H1 (cell line): ENCODE data around the gene GATD1. TPM values are rescaled to one million over a fixed set of nuclear protein-coding genes. Genes with fewer than 3 reads are reported as not detected.

ENCODE experiments used
- CTCF ChIA-PET: fragments of 300-600 bp; sonication (Branson Sonifier 250); formaldehyde crosslinking; loops from one replicate; lab custom pipeline; 2021; ENCODE audit not compliant: partially characterized antibody; lab: Charles Lee
- POLR2A ChIA-PET: fragments of 300-600 bp; sonication (Branson Sonifier 250); formaldehyde crosslinking; loops from one replicate; lab custom pipeline; 2021; ENCODE audit warnings: inconsistent platforms; ENCODE audit not compliant: partially characterized antibody; lab: Charles Lee
- DNase-seq, 2 experiments: peaks; one replicate each; pipeline versions ENCODE4 v3.0.0 to v3.0.0-alpha.2; 2010 to 2022; ENCODE audit warnings: low spot score in 2 of 2, low read depth in 1 of 2, mixed read lengths in 1 of 2
- FAIRE-seq: peaks from 2 replicates; lab custom pipeline; 2011; peaks lifted over from hg19 to GRCh38; lab: Jason Lieb, UNC
- H2AFZ ChIP-seq: 2 replicates; pipeline ENCODE4 v1.8.1; 2012; ENCODE audit warnings: low read length, inconsistent platforms
- H2AK5ac ChIP-seq: 2 replicates; pipeline ENCODE4 v1.6.1; 2013; ENCODE audit warnings: low read depth, low read length
- H2BK120ac ChIP-seq: replicated peaks from 2 replicates; pipeline ENCODE3; 2013; ENCODE audit warnings: low read depth, low read length, inconsistent platforms
- H2BK12ac ChIP-seq: 2 replicates; pipeline ENCODE4 v1.6.1; 2013; ENCODE audit warnings: low read depth, low read length
- H2BK15ac ChIP-seq: 2 replicates; pipeline ENCODE4 v1.6.1; 2013; ENCODE audit warnings: low read length
- H2BK20ac ChIP-seq: 2 replicates; pipeline ENCODE4 v1.6.1; 2013; ENCODE audit warnings: low read length
- H2BK5ac ChIP-seq: 2 replicates; pipeline ENCODE4 v1.6.1; 2013; ENCODE audit warnings: low read depth, low read length
- H3K14ac ChIP-seq: 2 replicates; pipeline ENCODE4 v1.6.1; 2013; ENCODE audit warnings: inconsistent platforms; ENCODE audit not compliant: insufficient read length
- H3K18ac ChIP-seq: 2 replicates; pipeline ENCODE4 v1.6.1; 2013; ENCODE audit warnings: low read length; ENCODE audit errors: extremely low read depth
- H3K23ac ChIP-seq: 2 replicates; pipeline ENCODE4 v1.6.1; 2013; ENCODE audit warnings: inconsistent platforms; ENCODE audit not compliant: insufficient read length
- H3K23me2 ChIP-seq: 2 replicates; pipeline ENCODE4 v1.6.1; 2013; ENCODE audit warnings: low read depth, low read length
- H3K27ac ChIP-seq: 2 replicates; pipeline ENCODE4 v1.6.1; 2011; ENCODE audit warnings: low read depth, low read length, inconsistent platforms
- H3K27me3 ChIP-seq, 4 experiments: replicated peaks in 1 of 4; 1 replicate in 1 of 4; 2 replicates in 3 of 4; pipeline versions ENCODE4 v1.6.1 to v1.8.1; 2011 to 2013; ENCODE audit warnings: low read length in 3 of 4, mild to moderate bottlenecking in 3 of 4, inconsistent platforms in 2 of 4, mixed read lengths in 2 of 4, moderate library complexity in 1 of 4; ENCODE audit not compliant: control insufficient read depth in 3 of 4, insufficient read depth in 3 of 4; ENCODE audit errors: extremely low read depth in 1 of 4
- H3K36me3 ChIP-seq, 4 experiments: 2 replicates each; pipeline versions ENCODE4 v1.6.1 to v1.8.1; 2011 to 2013; ENCODE audit warnings: mild to moderate bottlenecking in 4 of 4, low read length in 3 of 4, moderate library complexity in 2 of 4, control low read depth in 1 of 4, inconsistent platforms in 1 of 4; ENCODE audit not compliant: insufficient read depth in 4 of 4, control insufficient read depth in 2 of 4
- H3K4ac ChIP-seq: replicated peaks from 2 replicates; pipeline ENCODE3; 2013; ENCODE audit warnings: low read length, low read depth, mixed read lengths, inconsistent platforms; ENCODE audit not compliant: insufficient read length
- H3K4me1 ChIP-seq, 4 experiments: replicated peaks in 1 of 4; 1 replicate in 1 of 4; 2 replicates in 3 of 4; pipeline versions ENCODE4 v1.6.1 to v1.8.1; 2011 to 2013; ENCODE audit warnings: low read length in 3 of 4, inconsistent platforms in 2 of 4, mixed read lengths in 1 of 4; ENCODE audit not compliant: insufficient read depth in 4 of 4, control insufficient read depth in 3 of 4
- H3K4me2 ChIP-seq, 2 experiments: 2 replicates each; pipeline versions ENCODE4 v1.6.1 to v1.8.1; 2011 to 2013; ENCODE audit warnings: low read depth in 2 of 2, low read length in 2 of 2, control low read depth in 1 of 2, inconsistent platforms in 1 of 2, mild to moderate bottlenecking in 1 of 2; ENCODE audit not compliant: insufficient read depth in 1 of 2
- H3K4me3 ChIP-seq, 4 experiments: fragments of 200-600, 300-600 bp in 1 of 4; sonication (generic), shearing (Covaris generic), sonication (Bioruptor Twin) in 1 of 4; 2 replicates each; pipeline versions ENCODE4 v1.5.1 to v1.8.1; 2011 to 2016; ENCODE audit warnings: low read length in 4 of 4, low read depth in 3 of 4, control low read depth in 2 of 4, inconsistent platforms in 2 of 4, mild to moderate bottlenecking in 2 of 4, mixed read lengths in 1 of 4, moderate library complexity in 1 of 4; ENCODE audit not compliant: insufficient read depth in 2 of 4; ENCODE audit errors: extremely low read depth in 1 of 4
- H3K56ac ChIP-seq: replicated peaks from 2 replicates; pipeline ENCODE3; 2013; ENCODE audit warnings: low read depth, mild to moderate bottlenecking, mixed read lengths, low read length, inconsistent platforms; ENCODE audit not compliant: insufficient read length
- H3K79me1 ChIP-seq: 2 replicates; pipeline ENCODE4 v1.6.1; 2013; ENCODE audit warnings: low read depth, low read length, control low read depth
- H3K79me2 ChIP-seq, 2 experiments: 2 replicates each; pipeline versions ENCODE4 v1.6.1 to v1.8.1; 2012 to 2013; ENCODE audit warnings: low read length in 2 of 2, mild to moderate bottlenecking in 2 of 2, inconsistent platforms in 1 of 2; ENCODE audit not compliant: insufficient read depth in 2 of 2, control insufficient read depth in 1 of 2
- H3K9ac ChIP-seq, 4 experiments: replicated peaks in 1 of 4; 1 replicate in 1 of 4; 2 replicates in 3 of 4; pipeline versions ENCODE4 v1.6.1 to v1.8.1; 2011 to 2013; ENCODE audit warnings: low read depth in 3 of 4, low read length in 3 of 4, control low read depth in 2 of 4, mild to moderate bottlenecking in 2 of 4, moderate library complexity in 2 of 4, inconsistent platforms in 1 of 4; ENCODE audit errors: extremely low read depth in 1 of 4
- H3K9me3 ChIP-seq, 2 experiments: 2 replicates each; pipeline versions ENCODE4 v1.6.1 to v1.8.1; 2012 to 2013; ENCODE audit warnings: mild to moderate bottlenecking in 2 of 2, moderate library complexity in 2 of 2, control low read depth in 1 of 2, inconsistent platforms in 1 of 2, low read depth in 1 of 2, low read length in 1 of 2, mixed read lengths in 1 of 2; ENCODE audit not compliant: insufficient read depth in 2 of 2
- H4K20me1 ChIP-seq, 2 experiments: replicated peaks in 1 of 2; 2 replicates each; pipeline versions ENCODE3 to v1.8.1; 2011 to 2013; ENCODE audit warnings: inconsistent platforms in 2 of 2, low read length in 2 of 2, mild to moderate bottlenecking in 1 of 2; ENCODE audit not compliant: insufficient read depth in 2 of 2, control insufficient read depth in 1 of 2
- H4K5ac ChIP-seq: 2 replicates; pipeline ENCODE4 v1.6.1; 2013; ENCODE audit warnings: low read length, low read depth, mixed read lengths, inconsistent platforms; ENCODE audit not compliant: insufficient read length
- H4K8ac ChIP-seq: 2 replicates; pipeline ENCODE4 v1.8.0; 2013; ENCODE audit warnings: mild to moderate bottlenecking, moderate library complexity, low read length, inconsistent platforms; ENCODE audit not compliant: insufficient read depth; ENCODE audit errors: extremely low read depth
- H4K91ac ChIP-seq: replicated peaks from 2 replicates; pipeline ENCODE3; 2013; ENCODE audit warnings: low read length, mixed read lengths, inconsistent platforms; ENCODE audit not compliant: insufficient read length
- BCL11A ChIP-seq, 2 experiments: IDR thresholded peaks; one replicate each; pipeline ENCODE4 v1.6.1; 2011; ENCODE audit warnings: low read depth in 2 of 2, low read length in 2 of 2, mild to moderate bottlenecking in 2 of 2
- NANOG ChIP-seq: IDR thresholded peaks from 2 replicates; pipeline ENCODE4 v1.6.1; 2011; ENCODE audit warnings: low read length, low read depth, mild to moderate bottlenecking, inconsistent platforms; ENCODE audit not compliant: insufficient read depth, poor library complexity, severe bottlenecking
- PHF8 ChIP-seq: fragments of 200-600 bp; sonication (generic); conservative IDR thresholded peaks from 2 replicates; pipeline ENCODE4 v1.7.1; 2012; ENCODE audit warnings: low read depth, mild to moderate bottlenecking, inconsistent platforms, low read length, moderate library complexity
- POLR2A ChIP-seq, 2 experiments: IDR thresholded peaks; 1 replicate in 1 of 2; 2 replicates in 1 of 2; pipeline ENCODE4 v1.6.1; 2011; ENCODE audit warnings: low read depth in 2 of 2, low read length in 2 of 2, mild to moderate bottlenecking in 2 of 2; ENCODE audit errors: control extremely low read depth in 1 of 2
- POLR2AphosphoS5 ChIP-seq: IDR thresholded peaks from 2 replicates; pipeline ENCODE4 v1.6.1; 2011; ENCODE audit warnings: low read depth, low read length
- SAP30 ChIP-seq: fragments of 300-600 bp; sonication (generic); IDR thresholded peaks from 2 replicates; pipeline ENCODE4 v1.7.1; 2012; ENCODE audit warnings: low read length, moderate library complexity, mild to moderate bottlenecking, inconsistent platforms; ENCODE audit not compliant: insufficient read depth, insufficient replicate concordance
- SP2 ChIP-seq: IDR thresholded peaks from 2 replicates; pipeline ENCODE4 v1.6.1; 2012; ENCODE audit warnings: mild to moderate bottlenecking, low read length, inconsistent platforms
- SUZ12 ChIP-seq: fragments of 200-600 bp; sonication (generic); IDR thresholded peaks from 2 replicates; pipeline ENCODE4 v1.6.1; 2012; ENCODE audit warnings: mild to moderate bottlenecking, inconsistent platforms, low read length, moderate library complexity, mixed read lengths
- USF2 ChIP-seq: IDR thresholded peaks from 2 replicates; pipeline ENCODE4 v1.6.1; 2011; ENCODE audit warnings: low read length, improper control_type of control experiment
- ZNF274 ChIP-seq: IDR thresholded peaks from 2 replicates; pipeline ENCODE4 v1.7.0; 2012; ENCODE audit warnings: low read length, borderline replicate concordance; ENCODE audit errors: extremely low read depth
- WGBS, 2 experiments: shearing (Covaris generic) in 1 of 2; methylation state at CpG; one replicate each; pipeline versions ENCODE4 v1.1.6 to v1.1.7; 2013 to 2015; ENCODE audit warnings: low lambda C conversion rate in 2 of 2, mixed read lengths in 2 of 2, inconsistent platforms in 1 of 2, low coverage in 1 of 2, missing lambda C conversion rate in 1 of 2; ENCODE audit not compliant: insufficient replicate concordance in 2 of 2, insufficient coverage in 1 of 2, insufficient read length in 1 of 2; ENCODE audit errors: extremely low coverage in 1 of 2, missing lambda C conversion rate in 1 of 2; 5-methylcytosine and 5-hydroxymethylcytosine counted together
- polyA plus RNA-seq, 7 experiments: library from polyadenylated mRNA; depleted of rRNA in 3 of 7; stranded (reverse) in 5 of 7; unstranded in 2 of 7; fragments of >200 nt in 5 of 7; fragments of 200-250 nt in 2 of 7; gene quantifications; 1 replicate in 5 of 7; 2 replicates in 1 of 7; 4 replicates in 1 of 7; pipeline versions ENCODE4 v1.2.1 to v1.2.3, GENCODE V29; 2011 to 2013; ENCODE audit warnings: missing spikeins in 2 of 7, mixed read lengths in 2 of 7
- total RNA-seq: library from RNA; stranded (reverse); fragmentation: NEBNext Ultra II Directional; extraction: Animal tissue kit (Norgen Biotek cat#: 25700); gene quantifications from 2 replicates; pipeline ENCODE4 v1.2.1, GENCODE V29; 2021

The GATD1 gene
- total and polyA plus RNA-seq, 2 of the 8 experiments (the other 6 are each of a cell fraction or from before 2014, with no cell fraction given), result 47.5 to 54.8 TPM

GRCh38 chr11:794766-795633 is 17.7 kb upstream of the GATD1 start:
- Histone ChIP-seq H3K36me3 (peaks cover 0 to 20% (median 1%) of the 10 kb centered on the region in 4 experiments; a peak in 4 of 8 replicates), H4K20me1 (peaks cover 0 to 12% of the 10 kb centered on the region in 2 experiments), H3K23ac (no peak overlapping the region), H3K23me2 (peaks cover 7% of the 10 kb centered on the region), H2AFZ (no peak overlapping the region), H3K4me3 (no peak overlapping the region), H4K5ac (no peak overlapping the region), H3K27me3 (no peaks in the 10 kb centered on the region), H3K4me2 (no peak overlapping the region; a peak in 1 of 4 replicates), H3K14ac (no peak overlapping the region), H2AK5ac (no peak overlapping the region), H3K9me3 (no peaks in the 10 kb centered on the region), H3K4me1 (peaks cover 4 to 28% (median 18%) of the 10 kb centered on the region in 4 experiments), H2BK20ac (no peak overlapping the region), H3K18ac (no peak overlapping the region; the same call in 1 of the 2 replicates), H2BK12ac (no peak overlapping the region), H3K9ac (no peak overlapping the region), H4K8ac (0 out of 2 replicates have a peak overlapping the region, but pooled peaks have one; percentile 46), H3K27ac (no peak overlapping the region), H2BK5ac (no peak overlapping the region; the same call in 1 of the 2 replicates), H3K56ac (no peak overlapping the region), H3K79me2 (peaks cover 0 to 5% of the 10 kb centered on the region in 2 experiments; a peak in 1 of 4 replicates), H3K79me1 (0 out of 2 replicates have a peak, but pooled peaks cover 7% of the 10 kb centered on the region), H4K91ac (no peak overlapping the region), H2BK15ac (no peak overlapping the region), H2BK120ac (no peak overlapping the region), H3K4ac (no peak overlapping the region)
- FAIRE-seq (no peak), DNase-seq (no peak)
- CTCF ChIA-PET, result interaction anchor here (0.9 to 3.4 kb wide), 4 partner anchors 9 to 36 kb away, joined by 3 to 14 read pairs (median 4); no protein-coding TSS in a partner anchor
- WGBS, 2 experiments, result 93% methylated on average over 27 of the region's 38 CpGs; no CpG with 5 or more reads in 1 of the 2 experiments
- POLR2A ChIA-PET, result interaction anchor here (1.1 to 53.0 kb wide), 6 partner anchors 9 to 35 kb away, joined by 3 to 1917 read pairs (median 6); partner anchors contain the start of genes CD151, CRACR2B, GATD1 and PIDD1
- no peak for TF ChIP-seq USF2
- TF ChIP-seq PHF8, result no peak
- no peak for TF ChIP-seq SP2
- TF ChIP-seq POLR2AphosphoS5, result no peak
- TF ChIP-seq SAP30, result no peak
- TF ChIP-seq SUZ12, result no peak
- no peak for TF ChIP-seq NANOG
- TF ChIP-seq BCL11A (IDR thresholded peaks at IDR 0.05; ENCODE audit: low read depth in 2 of 2, low read length in 2 of 2), result no peak
- TF ChIP-seq POLR2A (IDR thresholded peaks at IDR 0.05; ENCODE audit: control extremely low read depth in 1 of 2, low read depth in 2 of 2, low read length in 2 of 2), result no peak
- TF ChIP-seq ZNF274, result no peak
